ENCODE measurements around the gene DAD1.
"Not testable (repeated sequence)": the region's sequence is repeated elsewhere in the genome, so short reads cannot be mapped to it uniquely, and the experiment has no call there.

The DAD1 gene

GRCh38 chr14:22551605-22551997 is 37.4 kb downstream of the DAD1 start:
- DNase-seq = no peak

- DNase-seq = peak; percentile 73
Measured at GRCh38 chr14:22549981-22550673, 38.9 kb downstream of the DAD1 start.

- no peak for DNase-seq
Measured at GRCh38 chr14:22549324-22549962, 39.6 kb downstream of the DAD1 start.

GRCh38 chr14:22547948-22548750 is 40.9 kb downstream of the DAD1 start:
- DNase-seq = no peak

- no peak for DNase-seq
Measured at GRCh38 chr14:22547313-22547947, 41.6 kb downstream of the DAD1 start.

- DNase-seq = no peak
Measured at GRCh38 chr14:22546722-22547071, 42.3 kb downstream of the DAD1 start.

- no peak for DNase-seq
Measured at GRCh38 chr14:22545842-22546721, 42.9 kb downstream of the DAD1 start.

- DNase-seq = no peak
Measured at GRCh38 chr14:22544881-22545420, 44.1 kb downstream of the DAD1 start.

GRCh38 chr14:22544406-22544805 is 44.6 kb downstream of the DAD1 start:
- DNase-seq = no peak

- DNase-seq = not testable (repeated sequence)
Measured at GRCh38 chr14:22543570-22544357, 45.3 kb downstream of the DAD1 start.

GRCh38 chr14:22542360-22542759 is 46.7 kb downstream of the DAD1 start:
- DNase-seq = no peak

GRCh38 chr14:22541721-22542120 is 47.3 kb downstream of the DAD1 start:
- DNase-seq = no peak

GRCh38 chr14:22540811-22541360 is 48.1 kb downstream of the DAD1 start:
- no peak for DNase-seq

GRCh38 chr14:22540293-22540692 is 48.7 kb downstream of the DAD1 start:
- DNase-seq = no peak

- no peak for DNase-seq
Measured at GRCh38 chr14:22539831-22540230, 49.2 kb downstream of the DAD1 start.

GRCh38 chr14:22538671-22539228 is 50.3 kb downstream of the DAD1 start:
- no peak for DNase-seq

GRCh38 chr14:22537436-22538310 is 51.4 kb downstream of the DAD1 start:
- no peak for DNase-seq

- DNase-seq = peak; percentile 68
Measured at GRCh38 chr14:22536853-22537338, 52.1 kb downstream of the DAD1 start.

- DNase-seq = no peak
Measured at GRCh38 chr14:22535916-22536315, 53.1 kb downstream of the DAD1 start.
